ENCODE data around the gene ZNRF4.
"Not testable (repeated sequence)": the region's sequence is repeated elsewhere in the genome, so short reads cannot be mapped to it uniquely, and the experiment has no call there.

ZNRF4 gene

DNA sequence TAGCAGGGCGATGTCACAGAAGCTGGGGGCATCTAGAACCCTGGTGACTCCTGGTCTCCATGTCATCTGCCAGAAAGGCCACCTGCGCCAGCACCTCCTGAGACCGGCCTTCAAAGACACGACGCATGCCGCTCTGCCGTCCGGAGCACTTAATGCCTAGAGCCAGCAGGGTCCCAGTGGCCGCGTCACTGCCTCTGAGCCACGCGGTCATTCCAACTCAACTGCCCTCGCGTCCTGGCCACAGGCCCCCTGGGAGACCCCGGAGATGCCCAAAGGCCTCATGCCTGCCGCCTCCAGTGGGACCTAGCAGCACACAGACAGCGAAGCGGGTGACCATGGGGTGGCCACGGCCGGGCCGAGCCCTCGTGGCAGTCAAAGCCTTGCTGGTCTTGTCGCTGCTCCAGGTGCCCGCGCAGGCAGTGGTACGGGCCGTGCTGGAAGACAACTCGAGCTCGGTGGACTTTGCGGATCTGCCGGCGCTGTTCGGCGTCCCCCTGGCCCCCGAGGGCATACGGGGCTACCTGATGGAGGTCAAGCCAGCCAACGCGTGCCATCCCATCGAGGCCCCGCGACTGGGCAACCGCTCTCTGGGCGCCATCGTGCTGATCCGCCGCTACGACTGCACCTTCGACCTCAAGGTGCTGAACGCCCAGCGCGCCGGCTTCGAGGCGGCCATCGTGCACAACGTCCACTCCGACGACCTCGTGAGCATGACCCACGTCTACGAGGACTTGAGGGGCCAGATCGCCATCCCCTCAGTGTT, at the start of gene ZNRF4:
Gene ZNRF4, plus strand, starts transcription at position 51 of the 763 bp plus-strand sequence. Its CDS starts 75 bp downstream, at position 126.
- DNase-seq: no peak

DNA sequence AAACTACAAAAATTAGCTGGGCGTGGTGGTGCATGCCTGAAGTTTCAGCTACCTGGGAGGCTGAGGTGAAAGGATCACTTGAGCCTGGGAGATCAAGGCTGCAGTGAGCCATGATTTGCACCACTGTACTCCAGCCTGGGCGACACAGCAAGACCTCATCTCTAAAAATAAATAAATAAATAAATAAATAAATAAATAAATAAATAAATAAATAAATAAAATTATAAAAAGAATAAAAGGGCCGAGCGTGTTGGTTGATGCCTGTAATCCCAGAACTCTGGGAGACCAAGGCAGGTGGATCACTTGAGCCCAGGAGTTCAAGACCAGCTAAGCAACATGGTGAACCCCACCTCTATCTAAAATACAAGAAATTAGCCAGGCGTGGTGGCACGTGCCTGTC, 49.0 kb upstream of the ZNRF4 start:
- DNase-seq: not testable (repeated sequence)

GRCh38 chr19:5406816-5407215, 48.4 kb upstream of the ZNRF4 start:
- DNase-seq: no peak

- no peak for DNase-seq
Measured at GRCh38 chr19:5407356-5407755, 47.9 kb upstream of the ZNRF4 start.

DNA sequence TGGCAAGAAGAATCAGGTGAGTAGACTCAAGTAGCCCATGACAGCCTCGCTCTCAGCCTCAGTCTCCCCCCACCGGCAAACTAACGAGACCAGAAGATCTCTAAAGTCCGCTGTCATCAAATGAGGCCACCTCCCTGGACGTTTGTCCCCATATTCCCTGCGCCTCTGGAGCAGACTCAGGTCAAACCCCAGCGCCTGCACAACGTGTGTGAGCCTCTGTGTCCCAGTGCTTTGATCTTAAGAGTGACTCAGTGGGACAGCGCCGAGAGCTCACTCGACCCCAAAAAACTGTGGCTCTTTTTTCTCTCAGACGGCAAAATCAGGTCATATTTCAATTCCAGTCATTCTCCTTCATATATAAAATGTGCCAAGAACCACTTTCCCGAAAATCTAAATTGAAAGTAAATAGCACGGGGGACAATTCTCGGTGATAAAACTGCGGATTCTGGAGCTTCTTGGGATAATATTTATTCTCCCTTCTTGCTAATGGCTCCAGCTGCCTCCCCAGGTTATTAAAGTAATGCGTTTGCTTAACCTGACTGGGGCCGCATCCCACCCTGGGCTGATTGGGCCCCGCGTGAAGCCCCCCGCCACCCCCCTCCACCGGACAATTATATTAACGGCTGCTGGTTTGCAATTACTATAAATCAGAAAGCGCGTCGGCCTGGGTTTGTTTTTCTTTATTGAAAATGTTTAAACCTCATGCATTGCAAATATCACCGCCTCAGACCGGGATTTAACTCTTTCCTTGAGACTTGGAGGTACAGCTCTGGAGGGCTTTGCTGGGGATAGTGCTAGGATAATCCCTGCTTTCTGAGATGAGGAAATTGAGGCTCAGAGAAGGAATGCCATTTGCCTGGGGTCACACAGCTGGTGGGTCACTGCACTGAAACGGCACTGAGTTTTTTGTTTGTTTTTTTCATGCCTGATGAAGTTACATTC, 37.5 kb upstream of the ZNRF4 start:
- no peak for DNase-seq

DNA sequence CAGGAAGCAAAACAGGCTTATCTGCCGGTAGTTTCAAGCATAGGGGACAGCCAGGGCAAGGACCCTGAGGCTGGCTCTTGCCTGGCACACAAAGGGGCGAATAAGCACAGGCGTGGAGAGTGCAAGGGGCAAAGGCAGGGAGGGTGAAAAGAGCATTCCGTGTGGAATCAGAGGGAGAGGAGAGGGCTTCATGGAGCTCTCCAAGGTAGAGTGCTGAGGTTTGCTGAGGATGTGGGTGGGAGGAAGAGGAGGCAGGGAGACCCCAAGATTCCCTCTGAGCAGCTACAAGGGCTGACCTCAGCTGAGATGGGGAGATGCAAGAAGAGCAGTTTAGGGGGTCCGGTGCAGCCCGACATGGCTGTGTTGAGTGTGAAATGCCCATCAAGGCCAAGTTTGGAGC, 36.5 kb upstream of the ZNRF4 start:
- no peak for DNase-seq

- no peak for DNase-seq
Measured at GRCh38 chr19:5420953-5421352, 34.3 kb upstream of the ZNRF4 start.

GRCh38 chr19:5423567-5424125, 31.6 kb upstream of the ZNRF4 start:
- no peak for DNase-seq

DNA sequence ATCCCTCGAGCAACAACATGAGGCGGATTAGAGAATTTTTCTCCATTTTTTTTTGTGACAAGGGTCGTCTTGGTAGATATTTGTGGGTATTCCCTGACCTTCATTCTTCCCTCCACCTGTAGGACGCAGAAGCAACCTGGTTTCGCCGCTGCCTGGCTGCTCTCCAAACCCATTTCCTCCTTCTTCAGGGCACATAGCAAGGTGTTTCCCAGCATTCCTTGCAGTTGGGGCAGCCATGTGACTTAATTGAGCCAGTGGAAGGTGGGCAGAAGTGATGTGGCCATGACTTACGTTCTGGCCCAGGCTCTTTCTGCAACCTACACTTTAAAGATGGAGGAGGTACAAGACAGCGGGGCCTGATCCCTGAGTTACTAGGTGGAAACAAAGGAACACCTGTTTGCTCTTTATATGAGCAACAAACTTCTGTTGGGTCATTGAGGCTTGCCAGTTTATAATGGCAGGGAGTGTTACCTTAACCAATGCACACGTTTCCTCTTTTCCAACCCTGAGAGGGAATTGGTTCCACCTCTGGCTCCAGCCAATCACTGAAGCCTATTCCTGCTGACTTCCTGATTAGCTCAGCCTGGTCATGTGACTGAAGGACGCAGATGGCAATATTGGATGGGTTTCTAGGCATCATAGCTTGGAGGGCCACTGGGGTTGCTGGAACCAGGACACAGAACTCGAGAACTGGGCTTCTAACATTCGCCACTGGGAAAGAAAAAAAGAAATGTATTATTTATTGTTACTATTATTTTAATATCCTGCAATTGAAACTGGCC, 30.8 kb upstream of the ZNRF4 start:
- DNase-seq: peak; percentile 54

DNA sequence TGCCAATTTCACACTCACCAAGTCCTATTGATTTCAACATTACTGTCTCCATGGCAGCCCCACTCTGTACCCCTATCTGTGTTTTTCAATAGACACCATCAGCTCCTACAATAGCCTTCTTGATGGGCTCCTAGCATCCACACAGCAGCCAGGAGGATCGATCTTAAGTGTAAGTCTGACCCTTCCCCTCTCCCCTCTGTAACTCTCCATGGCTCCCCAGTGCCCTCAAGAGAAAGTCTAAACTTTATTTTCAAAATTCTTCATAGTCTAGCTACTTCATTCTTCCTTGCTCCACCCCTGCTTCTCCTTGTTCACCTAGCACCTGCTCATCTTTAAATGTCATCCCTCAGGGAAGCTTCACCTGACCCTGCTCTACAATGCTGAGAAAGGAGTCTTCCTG, 30.0 kb upstream of the ZNRF4 start:
- DNase-seq: no peak

DNA sequence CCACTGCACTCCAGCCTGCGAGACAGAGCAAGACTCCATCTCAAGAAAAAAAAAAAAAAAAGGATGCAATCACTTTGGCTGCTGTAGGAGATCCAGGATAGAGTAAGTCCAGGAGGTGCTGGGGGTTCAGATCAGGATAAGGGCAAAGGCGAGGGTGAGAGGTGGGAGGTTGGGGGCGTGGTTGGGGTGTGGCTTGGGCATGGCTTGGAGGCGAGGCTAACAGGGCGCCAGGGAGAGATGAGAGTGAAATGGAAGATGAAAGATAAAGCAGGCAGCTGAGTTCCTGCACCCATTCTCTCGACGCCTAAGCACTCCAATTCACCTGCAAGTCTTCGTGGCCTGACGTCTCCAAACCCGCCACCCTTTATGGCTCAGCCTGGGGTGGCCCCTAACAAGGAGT, 25.0 kb upstream of the ZNRF4 start:
- DNase-seq: no peak

DNA sequence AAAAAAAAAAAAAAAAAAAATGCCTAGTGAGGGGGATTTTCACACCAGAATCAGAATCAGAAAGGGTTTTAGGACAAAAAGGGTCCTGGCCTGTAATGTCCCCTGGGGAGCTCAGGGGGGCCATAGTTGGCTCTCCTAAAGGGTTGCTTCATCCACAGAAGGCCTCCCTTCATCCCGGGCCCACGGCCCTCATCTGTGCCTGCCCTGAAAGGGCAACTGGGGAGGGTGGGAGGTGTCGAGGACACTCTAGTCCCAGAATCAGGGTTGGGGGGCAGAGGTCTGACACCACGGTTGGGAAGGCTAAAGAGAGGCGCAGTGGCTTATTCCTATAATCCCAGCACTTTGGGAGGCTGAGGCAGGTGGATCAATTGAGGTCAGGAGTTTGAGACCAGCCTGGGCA, 22.5 kb upstream of the ZNRF4 start:
- DNase-seq: no peak

DNA sequence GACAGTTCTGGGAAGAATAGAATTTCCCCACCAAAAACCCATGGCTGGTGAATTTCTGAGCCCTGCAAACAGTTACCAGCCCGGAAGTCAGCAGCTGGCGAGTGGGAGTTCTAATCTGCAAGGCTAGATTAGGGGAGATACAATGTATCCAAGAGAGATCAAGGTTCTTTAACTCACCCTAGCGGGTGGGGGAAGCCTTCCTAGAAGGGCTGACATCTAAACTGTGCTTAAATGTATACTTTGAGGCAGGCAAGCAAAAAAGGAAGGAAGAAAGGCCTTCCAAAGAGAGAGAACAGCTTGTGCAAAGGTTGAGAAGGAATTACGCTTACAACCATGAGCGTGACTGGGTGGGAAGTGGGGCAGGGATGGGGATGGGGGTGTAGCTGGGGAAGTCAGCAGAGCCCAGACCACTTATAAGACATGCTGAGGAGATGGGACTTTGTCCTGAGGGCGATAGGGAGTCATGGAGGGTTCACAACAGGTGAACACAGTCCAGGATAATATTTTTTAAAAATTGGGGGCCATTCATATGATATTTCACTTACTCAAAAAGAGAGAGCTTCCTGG, 20.8 kb upstream of the ZNRF4 start:
- DNase-seq: no peak

DNA sequence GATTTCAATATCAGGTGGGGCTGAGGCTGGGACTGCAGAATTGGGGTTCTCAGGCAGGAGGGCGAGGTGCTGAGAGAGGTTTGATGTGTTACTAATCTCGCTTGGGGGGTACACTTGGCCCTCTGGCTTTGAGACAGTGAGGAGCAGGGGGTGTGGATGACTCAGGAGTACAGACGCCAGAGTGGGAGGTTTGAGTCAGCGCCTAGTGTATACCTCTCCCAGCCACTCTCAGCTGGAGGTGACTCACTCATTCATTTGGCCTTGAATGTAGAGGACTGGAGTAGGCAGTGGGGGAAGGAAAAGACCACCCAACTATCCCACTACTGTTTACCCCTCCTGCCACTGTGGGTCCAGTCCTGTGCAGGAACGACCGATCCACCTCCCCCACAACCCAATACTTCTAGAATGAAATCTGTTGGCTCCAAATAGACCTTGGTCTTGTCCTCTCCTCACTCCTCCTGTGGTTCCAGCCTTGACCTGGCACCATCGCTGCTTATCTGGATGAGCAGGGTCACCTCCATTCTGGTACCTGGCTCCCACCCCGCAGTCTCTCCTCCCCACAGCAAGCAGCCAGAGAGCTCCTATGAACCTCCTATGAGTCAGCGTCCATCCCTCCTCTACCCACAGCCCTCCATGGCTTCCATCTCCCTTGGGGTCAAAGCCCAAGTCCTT, 20.1 kb upstream of the ZNRF4 start:
- no peak for DNase-seq

DNA sequence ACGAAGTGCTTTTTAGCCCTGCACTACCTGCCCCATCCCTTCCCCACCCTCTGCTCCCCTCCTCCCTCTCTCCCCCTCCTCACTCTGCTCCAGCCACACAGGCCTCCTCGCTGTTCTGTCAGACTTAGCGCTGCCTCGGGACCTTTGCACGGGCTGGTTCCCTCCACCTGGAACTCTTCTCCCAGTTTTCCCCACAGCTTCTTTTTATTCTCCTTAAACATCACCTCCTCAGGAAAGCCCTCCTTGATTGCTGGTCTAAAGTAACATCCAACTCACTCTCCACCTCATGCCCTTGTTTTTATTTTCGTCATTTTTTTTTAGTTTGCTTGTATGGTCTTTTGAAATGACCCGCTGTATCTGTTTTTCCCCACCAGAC, 19.6 kb upstream of the ZNRF4 start:
- no peak for DNase-seq

- DNase-seq: no peak
Measured at GRCh38 chr19:5436106-5436947, 18.9 kb upstream of the ZNRF4 start.

- no peak for DNase-seq
Measured at GRCh38 chr19:5436948-5437306, 18.3 kb upstream of the ZNRF4 start.

DNA sequence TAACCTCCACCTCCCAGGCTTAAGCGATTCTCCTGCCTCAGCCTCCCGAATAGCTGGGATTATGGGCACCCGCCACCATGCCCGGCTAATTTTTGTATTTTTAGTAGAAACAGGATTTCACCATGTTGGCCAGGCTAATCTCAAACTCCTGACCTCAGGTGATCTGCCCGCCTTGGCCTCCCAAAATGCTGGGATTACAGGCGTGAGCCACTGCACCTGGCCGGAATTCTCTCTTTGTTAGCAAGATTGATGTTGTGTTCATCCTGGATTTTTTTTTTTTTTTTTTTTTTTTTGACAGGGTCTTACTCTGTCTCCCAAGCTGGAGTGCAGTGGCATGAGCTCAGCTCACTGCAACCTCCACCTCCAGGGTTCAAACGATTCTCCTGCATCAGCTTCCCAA, 16.5 kb upstream of the ZNRF4 start:
- DNase-seq: not testable (repeated sequence)

GRCh38 chr19:5439452-5439851, 15.8 kb upstream of the ZNRF4 start:
- DNase-seq: no peak

DNA sequence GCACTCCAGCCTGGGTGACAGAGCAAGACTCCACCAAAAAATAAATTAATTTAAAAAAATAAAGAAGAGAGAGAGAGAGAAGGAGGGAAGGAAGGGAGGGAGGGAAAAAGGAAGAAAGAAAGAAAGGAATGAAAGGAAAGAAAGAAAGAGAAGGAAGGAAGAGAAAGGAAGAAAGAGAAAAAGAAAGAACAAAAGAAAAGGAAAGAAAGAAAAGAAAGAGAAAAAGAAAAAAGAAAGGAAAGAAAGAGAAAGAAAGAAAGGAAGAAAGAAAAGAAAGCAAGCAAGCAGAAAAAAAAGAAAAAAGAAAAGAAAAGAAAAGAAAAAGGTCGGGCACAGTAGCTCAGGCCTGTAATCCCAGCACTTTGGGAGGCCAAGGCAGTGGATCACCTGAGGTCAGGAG, 14.9 kb upstream of the ZNRF4 start:
- DNase-seq: no peak

- no peak for DNase-seq
Measured at GRCh38 chr19:5443723-5444122, 11.5 kb upstream of the ZNRF4 start.

Measured in RPMI8226 (cell line).